Kidney (tissue), 14 donors: ENCODE results near the gene WWC2. TPM values are rescaled to one million over a fixed set of nuclear protein-coding genes. Genes with fewer than 3 reads are reported as not detected.

ENCODE experiments used
- DNase-seq, 5 donors: peaks; one replicate each; pipeline ENCODE4 v3.0.0-alpha.2; 2013 to 2020
- FAIRE-seq: peaks from 2 replicates; lab custom pipeline; 2012; peaks lifted over from hg19 to GRCh38; lab: Jason Lieb, UNC
- H3K27ac ChIP-seq, 2 donors: one replicate each; pipeline ENCODE4 v1.7.0; 2013; ENCODE audit warnings: low read depth in 2 of 2, low read length in 2 of 2, inconsistent platforms in 1 of 2
- H3K27me3 ChIP-seq: one replicate; pipeline ENCODE4 v1.7.1; 2013; ENCODE audit warnings: low read length, inconsistent platforms; ENCODE audit not compliant: control insufficient read depth, insufficient read depth
- H3K36me3 ChIP-seq, 3 donors: one replicate each; pipeline versions ENCODE4 v1.7.0 to v1.7.1; 2013; ENCODE audit warnings: low read length in 3 of 3, control low read depth in 1 of 3, inconsistent platforms in 1 of 3; ENCODE audit not compliant: insufficient read depth in 3 of 3, control insufficient read depth in 2 of 3
- H3K4me1 ChIP-seq, 3 donors: one replicate each; pipeline versions ENCODE4 v1.7.0 to v1.7.1; 2013; ENCODE audit warnings: low read length in 3 of 3, inconsistent platforms in 1 of 3, low read depth in 1 of 3; ENCODE audit not compliant: control insufficient read depth in 2 of 3, insufficient read depth in 2 of 3
- H3K4me3 ChIP-seq, 3 donors: one replicate each; pipeline versions ENCODE4 v1.7.0 to v1.8.1; 2013; ENCODE audit warnings: low read length in 3 of 3, control low read depth in 1 of 3, inconsistent platforms in 1 of 3
- H3K9ac ChIP-seq, 3 donors: one replicate each; pipeline versions ENCODE4 v1.7.0 to v1.7.1; 2013; ENCODE audit warnings: low read length in 3 of 3, control low read depth in 1 of 3, inconsistent platforms in 1 of 3
- H3K9me3 ChIP-seq, 3 donors: one replicate each; pipeline versions ENCODE4 v1.7.0 to v1.7.1; 2013; ENCODE audit warnings: low read length in 3 of 3, control low read depth in 1 of 3, inconsistent platforms in 1 of 3; ENCODE audit not compliant: control insufficient read depth in 2 of 3, insufficient read depth in 1 of 3
- intact Hi-C: fragments of 100-400 bp; cut with DNase I; formaldehyde crosslinking; loops from one replicate; pipeline ENCODE4 v1.11.1; 2022
- polyA plus RNA-seq: library from polyadenylated mRNA; stranded (reverse); fragments of 350-450 nt; fragmentation: Illumina TruSeq; extraction: RNeasy Lipid Tissue Mini Kit (QIAGEN cat#74804); gene quantifications from one replicate; pipeline ENCODE4 v1.2.3, GENCODE V29; 2014; ENCODE audit warnings: low read depth, low replicate concordance; ENCODE audit not compliant: insufficient read depth
- total RNA-seq: library from RNA; stranded (reverse); fragmentation: NEBNext Ultra II Directional; extraction: Animal tissue kit (Norgen Biotek cat#: 25700); gene quantifications from one replicate; pipeline ENCODE4 v1.2.1, GENCODE V29; 2021
- TF ChIP-seq, protein P1 (sequence below): IDR thresholded peaks from 3 replicates; pipeline ENCODE4 v1.5.1; 2012; ENCODE audit warnings: mild to moderate bottlenecking, moderate library complexity, borderline replicate concordance; ENCODE audit not compliant: insufficient read depth; ENCODE audit errors: extremely low read depth
- donor health status: control.
- donor health status: control.
- donor health status: control.
- donor health status: control.
- donor health status: control.
- donor health status: DM: yes; HTN: yes; CAD: no.
- donor health status: Normal renal cell carcinoma (clear cell type).

WWC2 gene
- total and polyA plus RNA-seq, 2 donors from 2014 or later = 10.1 to 59.6 TPM

DNA sequence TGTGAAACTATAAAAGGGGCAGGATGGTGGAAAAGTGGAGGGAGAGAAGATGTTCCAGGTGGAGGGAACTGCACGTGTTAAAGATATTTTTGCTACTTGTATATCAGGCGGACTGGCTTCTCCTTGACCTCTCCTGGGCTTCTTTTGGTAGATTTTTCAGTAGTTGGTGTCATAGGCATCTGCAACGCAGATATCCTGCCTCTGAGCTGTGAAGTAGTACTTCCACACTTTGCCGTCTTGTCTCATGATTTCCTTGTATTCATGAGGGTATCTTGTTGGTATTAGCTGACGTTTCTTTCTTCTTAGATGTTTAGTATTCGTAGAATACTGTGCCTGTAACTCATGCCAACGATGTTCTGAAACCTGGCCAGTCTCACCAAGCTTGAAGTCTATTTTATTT lies 81.0 kb downstream of the WWC2 start:
- no peak for FAIRE-seq
- intact Hi-C loops = loop anchor here (10.0 kb wide), 1 partner anchor 55 kb away; no protein-coding TSS in a partner anchor
- no peak overlapping the region for H3K27ac ChIP-seq

DNA sequence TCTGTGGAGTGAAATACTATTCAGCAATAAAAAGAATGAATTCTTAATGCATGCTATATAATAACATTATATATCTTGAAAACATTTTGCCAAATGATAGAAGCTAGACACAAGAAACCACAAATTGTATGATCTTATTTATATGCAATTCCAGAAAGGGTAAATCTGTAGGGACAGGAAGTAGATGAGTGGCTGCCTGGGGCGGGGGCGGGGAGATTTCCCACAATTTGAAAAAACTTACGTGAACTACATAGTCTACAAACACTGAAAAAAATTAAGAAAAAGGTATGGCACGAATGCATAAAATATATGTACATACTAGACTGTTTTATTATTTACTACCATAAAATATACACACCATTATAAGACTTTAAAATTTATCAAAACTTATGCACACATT lies 81.6 kb downstream of the WWC2 start:
- DNase-seq = no peak
- intact Hi-C loops = loop anchor here (10.0 kb wide), 1 partner anchor 54 kb away; no protein-coding TSS in a partner anchor
- Histone ChIP-seq H3K9ac (no peak overlapping the region), H3K4me1 (peaks cover 0 to 13% (median 5%) of the 10 kb centered on the region in 3 donors), H3K9me3 (no peaks in the 10 kb centered on the region), H3K4me3 (no peak overlapping the region), H3K36me3 (no peaks in the 10 kb centered on the region), H3K27ac (no peak overlapping the region), H3K27me3 (no peaks in the 10 kb centered on the region)
- FAIRE-seq = no peak
- TF ChIP-seq, protein P1, sequence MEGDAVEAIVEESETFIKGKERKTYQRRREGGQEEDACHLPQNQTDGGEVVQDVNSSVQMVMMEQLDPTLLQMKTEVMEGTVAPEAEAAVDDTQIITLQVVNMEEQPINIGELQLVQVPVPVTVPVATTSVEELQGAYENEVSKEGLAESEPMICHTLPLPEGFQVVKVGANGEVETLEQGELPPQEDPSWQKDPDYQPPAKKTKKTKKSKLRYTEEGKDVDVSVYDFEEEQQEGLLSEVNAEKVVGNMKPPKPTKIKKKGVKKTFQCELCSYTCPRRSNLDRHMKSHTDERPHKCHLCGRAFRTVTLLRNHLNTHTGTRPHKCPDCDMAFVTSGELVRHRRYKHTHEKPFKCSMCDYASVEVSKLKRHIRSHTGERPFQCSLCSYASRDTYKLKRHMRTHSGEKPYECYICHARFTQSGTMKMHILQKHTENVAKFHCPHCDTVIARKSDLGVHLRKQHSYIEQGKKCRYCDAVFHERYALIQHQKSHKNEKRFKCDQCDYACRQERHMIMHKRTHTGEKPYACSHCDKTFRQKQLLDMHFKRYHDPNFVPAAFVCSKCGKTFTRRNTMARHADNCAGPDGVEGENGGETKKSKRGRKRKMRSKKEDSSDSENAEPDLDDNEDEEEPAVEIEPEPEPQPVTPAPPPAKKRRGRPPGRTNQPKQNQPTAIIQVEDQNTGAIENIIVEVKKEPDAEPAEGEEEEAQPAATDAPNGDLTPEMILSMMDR = no peak

More for the DNA sequence above, 81.0 kb downstream of the WWC2 start:
- Histone ChIP-seq H3K9ac (no peak overlapping the region), H3K27me3 (no peaks in the 10 kb centered on the region), H3K36me3 (no peaks in the 10 kb centered on the region), H3K9me3 (no peaks in the 10 kb centered on the region), H3K4me1 (peaks cover 0 to 15% (median 5%) of the 10 kb centered on the region in 3 donors), H3K4me3 (no peak overlapping the region)
- TF ChIP-seq, protein P1 = no peak
- no peak for DNase-seq

DNA sequence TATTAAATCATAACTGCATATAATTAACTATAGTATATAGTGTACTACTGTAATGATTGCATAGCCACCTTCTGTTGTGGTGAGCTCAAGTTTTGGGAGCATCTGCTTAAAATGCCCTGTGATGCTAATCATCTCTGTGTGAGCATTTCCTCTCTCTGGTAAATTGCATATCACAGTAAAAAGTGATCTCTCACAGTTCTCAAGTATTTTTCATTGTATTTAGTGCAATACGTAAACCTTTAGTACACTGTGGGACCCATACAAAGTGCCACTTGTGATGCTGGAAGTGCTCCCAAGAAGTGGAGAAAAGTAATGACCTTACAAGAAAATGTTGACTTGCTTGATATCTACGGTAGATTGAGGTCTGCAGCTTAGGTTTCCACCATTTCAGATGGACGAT lies 82.0 kb downstream of the WWC2 start:
- Histone ChIP-seq H3K27ac (no peak overlapping the region), H3K27me3 (no peaks in the 10 kb centered on the region), H3K4me3 (no peak overlapping the region), H3K4me1 (peaks cover 0 to 9% (median 2%) of the 10 kb centered on the region in 3 donors), H3K9me3 (no peaks in the 10 kb centered on the region), H3K36me3 (no peaks in the 10 kb centered on the region), H3K9ac (no peak overlapping the region)
- TF ChIP-seq, protein P1 = no peak
- no peak for FAIRE-seq
- DNase-seq = no peak
- intact Hi-C loops = loop anchor here (10.0 kb wide), 1 partner anchor 54 kb away; no protein-coding TSS in a partner anchor
